ENCODE measurements around the gene TXNDC5.

The TXNDC5 gene

GRCh38 chr6:7910654-7911344 is at the start of gene TXNDC5:
TXNDC5 (minus strand) TSS chr6:7910788; CDS start chr6:7910776, 12 bp downstream.
- peak; percentile 62 to 71 for DNase-seq

- DNase-seq: no peak
Observed at GRCh38 chr6:7960141-7960540, 49.6 kb upstream of the TXNDC5 start.

- DNase-seq: no peak
Observed at GRCh38 chr6:7959453-7959852, 48.9 kb upstream of the TXNDC5 start.

- DNase-seq: no peak
Observed at GRCh38 chr6:7958464-7958863, 47.9 kb upstream of the TXNDC5 start.

- DNase-seq: no peak
Observed at GRCh38 chr6:7956257-7956656, 45.7 kb upstream of the TXNDC5 start.

- DNase-seq: no peak
Observed at GRCh38 chr6:7954477-7955200, 44.1 kb upstream of the TXNDC5 start.

GRCh38 chr6:7953753-7954152 is 43.2 kb upstream of the TXNDC5 start:
- no peak for DNase-seq

- no peak for DNase-seq
Observed at GRCh38 chr6:7939864-7940228, 29.3 kb upstream of the TXNDC5 start.

- no peak for DNase-seq
Observed at GRCh38 chr6:7939184-7939863, 28.7 kb upstream of the TXNDC5 start.

GRCh38 chr6:7938562-7939183 is 28.1 kb upstream of the TXNDC5 start:
- no peak for DNase-seq

- DNase-seq: no peak
Observed at GRCh38 chr6:7933794-7934193, 23.2 kb upstream of the TXNDC5 start.

GRCh38 chr6:7932625-7933024 is 22.0 kb upstream of the TXNDC5 start:
- DNase-seq: no peak

GRCh38 chr6:7924867-7925266 is 14.3 kb upstream of the TXNDC5 start:
- no peak for DNase-seq

- no peak for DNase-seq
Observed at GRCh38 chr6:7922596-7922995, 12.0 kb upstream of the TXNDC5 start.

GRCh38 chr6:7921632-7922092 is 11.1 kb upstream of the TXNDC5 start:
- no peak for DNase-seq

- DNase-seq: no peak
Observed at GRCh38 chr6:7921046-7921445, 10.5 kb upstream of the TXNDC5 start.

- no peak for DNase-seq
Observed at GRCh38 chr6:7920425-7920824, 9.8 kb upstream of the TXNDC5 start.

GRCh38 chr6:7919871-7920270 is 9.3 kb upstream of the TXNDC5 start:
- peak; percentile 25 to 42 for DNase-seq

GRCh38 chr6:7918403-7918802 is 7.8 kb upstream of the TXNDC5 start:
- no peak for DNase-seq

- no peak for DNase-seq
Observed at GRCh38 chr6:7917729-7918128, 7.1 kb upstream of the TXNDC5 start.

- DNase-seq: no peak
Observed at GRCh38 chr6:7916959-7917358, 6.4 kb upstream of the TXNDC5 start.

GRCh38 chr6:7914991-7915789 is 4.6 kb upstream of the TXNDC5 start:
- DNase-seq: no peak

GRCh38 chr6:7914311-7914710 is 3.7 kb upstream of the TXNDC5 start:
- DNase-seq: no peak

Data from stimulated activated CD4-positive, alpha-beta T cell treated with anti-CD3 and anti-CD28 coated beads, Interleukin-2, amount 100 ng/mL, for 48 hours (primary cell).